GM23248 (cell line): ENCODE results near the gene SYP.

Experiments used
- EZH2 ChIP-seq: fragments of 200-600 bp; sonication (generic); IDR thresholded peaks from 2 replicates; pipeline ENCODE4 v1.6.1; 2018; ENCODE audit warnings: antibody characterized with exemption, mild to moderate bottlenecking; ENCODE audit not compliant: insufficient read depth, poor library complexity, severe bottlenecking
- EZH2phosphoT487 ChIP-seq: fragments of 200-600 bp; sonication (generic); IDR thresholded peaks from 2 replicates; pipeline ENCODE4 v1.6.1; 2018; ENCODE audit warnings: antibody characterized with exemption, moderate library complexity, mild to moderate bottlenecking, low read depth; ENCODE audit not compliant: insufficient read depth

GRCh38 chrX:49225858-49226257 lies 25.9 kb upstream of the SYP start:
- no peak for TF ChIP-seq EZH2phosphoT487
- TF ChIP-seq EZH2: no peak
